Immature natural killer cell (primary cell): ENCODE results near the gene AUTS2. TPM values are rescaled to one million over a fixed set of nuclear protein-coding genes. Genes with fewer than 3 reads are reported as not detected.

Source experiments
- DNase-seq, 3 donors: peaks; one replicate each; pipeline ENCODE4 v3.0.0; 2022; ENCODE audit warnings: mixed read lengths in 1 of 3
- H3K27ac Mint-ChIP-seq, 6 donors: one replicate each; pipeline ENCODE4 v1.8.0; 2020; ENCODE audit warnings: mixed read lengths in 6 of 6, mild to moderate bottlenecking in 5 of 6, inconsistent platforms in 4 of 6, moderate library complexity in 3 of 6
- H3K27me3 Mint-ChIP-seq, 3 donors: one replicate each; pipeline ENCODE4 v1.8.0; 2020 to 2021; ENCODE audit warnings: low read depth in 3 of 3, mild to moderate bottlenecking in 3 of 3, mixed read lengths in 3 of 3, moderate library complexity in 3 of 3, inconsistent platforms in 1 of 3
- H3K36me3 Mint-ChIP-seq, 3 donors: one replicate each; pipeline ENCODE4 v1.8.0; 2020; ENCODE audit warnings: mixed read lengths in 3 of 3, inconsistent platforms in 2 of 3, mild to moderate bottlenecking in 2 of 3
- H3K4me1 Mint-ChIP-seq, 2 donors: one replicate each; pipeline ENCODE4 v1.8.0; 2020; ENCODE audit warnings: inconsistent platforms in 2 of 2, mild to moderate bottlenecking in 2 of 2, mixed read lengths in 2 of 2, moderate library complexity in 1 of 2
- H3K4me3 Mint-ChIP-seq, 5 donors: one replicate each; pipeline ENCODE4 v1.8.0; 2020; ENCODE audit warnings: mild to moderate bottlenecking in 5 of 5, mixed read lengths in 5 of 5, inconsistent platforms in 3 of 5, moderate library complexity in 3 of 5
- H3K9me3 Mint-ChIP-seq, 6 donors: one replicate each; pipeline ENCODE4 v1.8.0; 2020; ENCODE audit warnings: mild to moderate bottlenecking in 6 of 6, mixed read lengths in 6 of 6, inconsistent platforms in 4 of 6, moderate library complexity in 3 of 6
- polyA plus RNA-seq, 3 donors: library from polyadenylated mRNA; unstranded; fragments of 300-500 nt; fragmentation: Illumina TruSeq; gene quantifications; one replicate each; pipeline ENCODE4 v1.2.3, GENCODE V29; 2021

Gene AUTS2
- polyA plus RNA-seq, 3 donors from 2014 or later: 1.9 to 17.6 (median 8.0) TPM

DNA sequence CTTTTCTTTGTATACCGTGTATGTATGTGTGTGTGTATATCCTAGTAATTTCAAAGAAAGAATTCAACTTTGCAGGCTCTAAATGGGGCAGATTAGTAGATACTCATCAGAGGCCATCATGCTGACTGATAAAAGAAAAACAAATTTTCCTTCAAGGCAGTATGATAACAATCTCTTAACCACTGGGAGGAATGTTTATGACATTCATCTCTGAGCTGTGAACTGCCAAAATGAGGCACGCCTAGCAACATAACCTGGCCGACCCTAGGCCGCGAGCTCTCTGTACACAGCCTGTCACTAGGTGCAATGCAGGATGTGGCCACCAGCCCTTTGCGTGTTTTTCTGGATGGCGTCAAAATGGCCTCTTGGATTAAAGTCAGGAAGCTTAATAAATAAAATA lies 1190.0 kb downstream of the AUTS2 start:
- peak overlapping the region in 3 of 6 donors; percentile 37 to 82 (median 82) for H3K27ac Mint-ChIP-seq
- no peaks in the 10 kb centered on the region for H3K9me3 Mint-ChIP-seq
- H3K27me3 Mint-ChIP-seq: peaks cover 0 to 2% (median 2%) of the 10 kb centered on the region in 3 donors
- peaks cover 0 to 4% of the 10 kb centered on the region in 2 donors for H3K4me1 Mint-ChIP-seq
- H3K36me3 Mint-ChIP-seq: peaks cover 44 to 68% (median 59%) of the 10 kb centered on the region in 3 donors
- peak overlapping the region in 1 of 5 donors; percentile 51 for H3K4me3 Mint-ChIP-seq
- peak in 1 of 3 donors; percentile 35 for DNase-seq

- Mint-ChIP-seq H3K27me3 (peaks cover 0 to 2% (median 2%) of the 10 kb centered on the region in 3 donors), H3K9me3 (peaks cover 0 to 1% (median 0%) of the 10 kb centered on the region in 6 donors), H3K27ac (peak overlapping the region in 2 of 6 donors; percentile 46 to 49), H3K36me3 (peaks cover 51 to 70% (median 64%) of the 10 kb centered on the region in 3 donors), H3K4me3 (no peak overlapping the region), H3K4me1 (peaks cover 0 to 4% of the 10 kb centered on the region in 2 donors)
- no peak for DNase-seq
These were observed 1191.4 kb downstream of the AUTS2 start for GRCh38 chr7:70789481-70790214.

- H3K4me1 Mint-ChIP-seq: peaks cover 0 to 4% of the 10 kb centered on the region in 2 donors
- H3K27ac Mint-ChIP-seq: peak overlapping the region in 2 of 6 donors; percentile 8 to 17
- no peak for DNase-seq
- peaks cover 0 to 6% (median 2%) of the 10 kb centered on the region in 3 donors for H3K27me3 Mint-ChIP-seq
- H3K9me3 Mint-ChIP-seq: peaks cover 0 to 1% (median 0%) of the 10 kb centered on the region in 6 donors
- H3K4me3 Mint-ChIP-seq: no peak overlapping the region
- peaks cover 52 to 64% (median 62%) of the 10 kb centered on the region in 3 donors for H3K36me3 Mint-ChIP-seq
These were observed 1192.2 kb downstream of the AUTS2 start for GRCh38 chr7:70790215-70791073.

- H3K4me1 Mint-ChIP-seq: peaks cover 0 to 7% of the 10 kb centered on the region in 2 donors
- no peak for DNase-seq
- peaks cover 0 to 1% (median 0%) of the 10 kb centered on the region in 6 donors for H3K9me3 Mint-ChIP-seq
- H3K36me3 Mint-ChIP-seq: peaks cover 44 to 56% (median 55%) of the 10 kb centered on the region in 3 donors
- H3K27me3 Mint-ChIP-seq: peaks cover 0 to 11% (median 2%) of the 10 kb centered on the region in 3 donors
- no peak overlapping the region for H3K4me3 Mint-ChIP-seq
- peak overlapping the region in 1 of 6 donors; percentile 6 for H3K27ac Mint-ChIP-seq
These were observed 1193.1 kb downstream of the AUTS2 start for GRCh38 chr7:70791341-70791740.

DNA sequence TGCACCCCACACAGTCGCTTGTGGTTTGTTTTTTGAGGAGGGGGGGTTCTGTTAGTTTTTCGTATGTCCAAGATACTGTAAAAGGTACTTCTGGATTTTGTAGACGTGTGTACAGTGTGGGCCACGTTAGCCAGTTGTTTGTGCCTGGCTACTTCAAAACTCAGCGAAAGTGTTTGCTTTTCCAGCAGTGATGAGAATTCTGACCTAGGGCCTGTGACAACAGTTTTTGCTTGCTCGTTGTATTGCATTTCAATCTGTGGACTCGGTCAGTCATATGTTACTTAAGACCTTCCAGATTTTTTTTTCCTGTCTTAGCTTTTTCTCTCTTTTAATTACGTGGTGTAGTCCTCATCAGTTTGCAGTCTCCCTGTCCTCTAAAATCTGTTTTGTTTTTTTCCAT lies 1194.8 kb downstream of the AUTS2 start:
- Mint-ChIP-seq H3K4me1 (peaks cover 13 to 16% of the 10 kb centered on the region in 2 donors), H3K9me3 (peaks cover 0 to 1% (median 0%) of the 10 kb centered on the region in 6 donors), H3K36me3 (peaks cover 33 to 40% (median 38%) of the 10 kb centered on the region in 3 donors), H3K4me3 (no peak overlapping the region), H3K27ac (peak overlapping the region in 2 of 6 donors; percentile 25 to 36), H3K27me3 (peaks cover 0 to 14% (median 6%) of the 10 kb centered on the region in 3 donors)
- no peak for DNase-seq

DNA sequence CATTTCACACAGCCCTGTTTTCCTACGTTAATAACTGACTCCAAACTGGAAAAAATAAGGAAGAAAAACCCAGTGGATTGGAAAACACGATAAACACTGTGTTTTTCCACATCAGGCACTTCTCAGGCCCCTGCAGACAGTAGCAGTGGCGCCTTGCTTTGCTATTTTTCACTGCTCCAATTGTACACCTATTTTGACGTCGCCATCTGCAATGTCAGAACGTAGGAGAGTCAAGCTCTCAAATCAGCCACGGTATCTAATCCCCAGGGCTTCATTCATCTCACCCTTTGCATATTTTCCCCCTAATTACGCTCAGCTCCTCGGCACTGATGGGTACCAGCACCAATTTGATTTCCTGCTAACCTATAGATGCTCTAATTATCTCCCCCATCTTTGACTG lies 1195.5 kb downstream of the AUTS2 start:
- H3K27me3 Mint-ChIP-seq: peaks cover 0 to 16% (median 6%) of the 10 kb centered on the region in 3 donors
- peaks cover 27 to 32% (median 30%) of the 10 kb centered on the region in 3 donors for H3K36me3 Mint-ChIP-seq
- H3K9me3 Mint-ChIP-seq: peaks cover 0 to 1% (median 0%) of the 10 kb centered on the region in 6 donors
- no peak for DNase-seq
- no peak overlapping the region for H3K4me3 Mint-ChIP-seq
- no peak overlapping the region for H3K27ac Mint-ChIP-seq
- peaks cover 17 to 21% of the 10 kb centered on the region in 2 donors for H3K4me1 Mint-ChIP-seq

DNA sequence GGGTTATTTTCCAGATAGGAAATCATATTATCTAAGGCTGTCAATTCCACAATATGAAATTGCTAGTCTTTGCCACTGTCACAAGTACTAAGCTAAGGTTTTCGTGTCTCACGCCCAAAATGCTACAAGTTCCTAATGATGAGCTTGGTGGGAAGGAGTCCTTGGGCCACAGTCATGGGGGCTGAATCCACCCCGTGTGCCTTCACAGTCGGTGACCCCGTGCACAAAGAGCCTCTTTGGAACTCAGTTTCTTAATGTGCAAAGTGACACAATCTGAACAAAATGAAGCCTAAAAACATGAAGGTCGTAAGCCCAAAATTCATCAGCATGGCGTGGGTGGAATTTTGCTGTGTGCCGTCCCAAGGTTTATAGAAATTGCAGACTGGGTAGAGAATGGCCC lies 1196.7 kb downstream of the AUTS2 start:
- Mint-ChIP-seq H3K27me3 (peaks cover 0 to 16% (median 6%) of the 10 kb centered on the region in 3 donors), H3K27ac (peak overlapping the region in 1 of 6 donors; percentile 1), H3K9me3 (peaks cover 0 to 8% (median 3%) of the 10 kb centered on the region in 6 donors), H3K4me3 (no peak overlapping the region), H3K4me1 (peaks cover 17 to 24% of the 10 kb centered on the region in 2 donors), H3K36me3 (peaks cover 20 to 24% (median 24%) of the 10 kb centered on the region in 3 donors)
- no peak for DNase-seq

GRCh38 chr7:70795948-70796347 lies 1197.7 kb downstream of the AUTS2 start:
- Mint-ChIP-seq H3K4me3 (no peak overlapping the region), H3K27ac (peak overlapping the region in 2 of 6 donors; percentile 29 to 35)

GRCh38 chr7:70797109-70797514 lies 1198.8 kb downstream of the AUTS2 start:
- peaks cover 8 to 22% (median 19%) of the 10 kb centered on the region in 6 donors for H3K9me3 Mint-ChIP-seq
- no peak overlapping the region for H3K4me3 Mint-ChIP-seq
- H3K27me3 Mint-ChIP-seq: peaks cover 3 to 16% (median 8%) of the 10 kb centered on the region in 3 donors
- DNase-seq: no peak
- peaks cover 17 to 26% of the 10 kb centered on the region in 2 donors for H3K4me1 Mint-ChIP-seq
- H3K36me3 Mint-ChIP-seq: peaks cover 12 to 23% (median 20%) of the 10 kb centered on the region in 3 donors
- peak overlapping the region; percentile 5 to 88 (median 74) for H3K27ac Mint-ChIP-seq

More at GRCh38 chr7:70795948-70796347, 1197.7 kb downstream of the AUTS2 start:
- H3K36me3 Mint-ChIP-seq: peaks cover 20 to 24% (median 22%) of the 10 kb centered on the region in 3 donors
- peaks cover 5 to 16% (median 13%) of the 10 kb centered on the region in 6 donors for H3K9me3 Mint-ChIP-seq
- peaks cover 0 to 16% (median 8%) of the 10 kb centered on the region in 3 donors for H3K27me3 Mint-ChIP-seq
- peaks cover 17 to 26% of the 10 kb centered on the region in 2 donors for H3K4me1 Mint-ChIP-seq
- DNase-seq: no peak

- H3K27ac Mint-ChIP-seq: no peak overlapping the region
- no peak for DNase-seq
- peaks cover 0 to 13% (median 6%) of the 10 kb centered on the region in 3 donors for H3K36me3 Mint-ChIP-seq
- H3K4me3 Mint-ChIP-seq: no peak overlapping the region
- H3K4me1 Mint-ChIP-seq: peaks cover 17 to 26% of the 10 kb centered on the region in 2 donors
- peaks cover 12 to 22% (median 19%) of the 10 kb centered on the region in 6 donors for H3K9me3 Mint-ChIP-seq
- peaks cover 6 to 15% (median 8%) of the 10 kb centered on the region in 3 donors for H3K27me3 Mint-ChIP-seq
These were observed 1201.6 kb downstream of the AUTS2 start for GRCh38 chr7:70799841-70800405.

DNA sequence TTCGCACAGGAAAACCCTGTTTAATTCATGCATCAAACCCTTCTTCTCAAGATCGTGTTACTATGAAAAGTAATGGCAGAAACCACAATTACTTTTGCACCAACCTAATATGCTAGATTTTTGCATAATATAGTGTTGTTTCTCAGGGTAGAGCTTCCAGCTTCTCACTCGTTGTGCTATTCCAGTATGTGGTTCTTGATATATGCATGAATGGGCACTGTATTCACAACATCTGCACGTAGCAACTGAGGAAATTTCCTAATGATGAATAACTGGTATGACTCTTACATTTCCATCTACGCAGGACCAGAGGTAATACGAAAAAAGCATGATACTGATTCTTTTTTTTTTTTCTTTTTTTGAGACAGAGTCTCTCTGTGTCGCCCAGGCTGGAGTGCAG lies 1207.1 kb downstream of the AUTS2 start:
- Mint-ChIP-seq H3K4me1 (peaks cover 0 to 4% of the 10 kb centered on the region in 2 donors), H3K9me3 (peaks cover 9 to 16% (median 12%) of the 10 kb centered on the region in 6 donors)

GRCh38 chr7:70807650-70808049 lies 1209.4 kb downstream of the AUTS2 start:
- Mint-ChIP-seq H3K27ac (no peak overlapping the region), H3K27me3 (peaks cover 0 to 14% (median 12%) of the 10 kb centered on the region in 3 donors), H3K9me3 (peaks cover 0 to 4% (median 0%) of the 10 kb centered on the region in 6 donors), H3K36me3 (no peaks in the 10 kb centered on the region), H3K4me3 (no peak overlapping the region), H3K4me1 (peaks cover 0 to 4% of the 10 kb centered on the region in 2 donors)
- DNase-seq: no peak

More for the DNA sequence above, 1207.1 kb downstream of the AUTS2 start:
- no peak overlapping the region for H3K4me3 Mint-ChIP-seq
- peaks cover 2 to 10% (median 9%) of the 10 kb centered on the region in 3 donors for H3K27me3 Mint-ChIP-seq
- DNase-seq: no peak
- H3K36me3 Mint-ChIP-seq: peaks cover 0 to 6% (median under 1%) of the 10 kb centered on the region in 3 donors
- no peak overlapping the region for H3K27ac Mint-ChIP-seq

DNA sequence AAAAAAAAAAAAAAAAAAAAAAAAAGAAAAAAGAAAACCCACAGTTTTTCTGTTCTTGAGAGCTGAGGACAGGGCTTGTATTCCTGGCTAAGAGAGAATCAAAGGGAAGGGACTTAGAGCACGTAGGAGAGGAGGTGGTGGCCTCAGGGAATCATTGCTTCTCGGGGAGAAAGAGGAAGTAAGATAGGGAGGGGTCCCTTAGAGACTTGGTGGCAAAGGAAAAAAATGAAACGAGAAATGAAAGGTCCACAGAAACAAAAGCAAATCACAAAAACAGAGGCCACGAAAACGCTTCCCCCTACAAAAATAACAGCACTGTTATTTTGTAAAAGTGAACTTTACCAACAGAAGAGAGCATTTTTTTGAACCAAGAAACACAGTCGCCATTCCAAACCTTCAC lies 1210.6 kb downstream of the AUTS2 start:
- H3K4me3 Mint-ChIP-seq: no peak overlapping the region
- no peaks in the 10 kb centered on the region for H3K9me3 Mint-ChIP-seq

More for the DNA sequence above, 1210.6 kb downstream of the AUTS2 start:
- H3K4me1 Mint-ChIP-seq: peaks cover 0 to 4% of the 10 kb centered on the region in 2 donors
- H3K36me3 Mint-ChIP-seq: no peaks in the 10 kb centered on the region
- peaks cover 4 to 14% (median 9%) of the 10 kb centered on the region in 3 donors for H3K27me3 Mint-ChIP-seq
- H3K27ac Mint-ChIP-seq: no peak overlapping the region
- no peak for DNase-seq
